Measurements from ENCODE around the gene SUGCT. TPM values are rescaled to one million over a fixed set of nuclear protein-coding genes. Genes with fewer than 3 reads are reported as not detected.
A peak's percentile ranks its signal among the peaks of the same experiment; 100 is the strongest.

The SUGCT gene
- total RNA-seq, 1 donor from 2014 or later, result 9.8 TPM

- no peak for DNase-seq (ENCODE audit: low spot score in 2 of 2)
- Histone ChIP-seq H3K27me3 (no peaks in the 10 kb centered on the region), H3K27ac (no peak overlapping the region), H3K36me3 (no peaks in the 10 kb centered on the region), H3K9me3 (peaks cover 0 to 10% of the 10 kb centered on the region in 2 donors), H3K4me1 (peaks cover 0 to 3% of the 10 kb centered on the region in 2 donors), H3K4me3 (no peak overlapping the region)
- TF ChIP-seq, protein P1, sequence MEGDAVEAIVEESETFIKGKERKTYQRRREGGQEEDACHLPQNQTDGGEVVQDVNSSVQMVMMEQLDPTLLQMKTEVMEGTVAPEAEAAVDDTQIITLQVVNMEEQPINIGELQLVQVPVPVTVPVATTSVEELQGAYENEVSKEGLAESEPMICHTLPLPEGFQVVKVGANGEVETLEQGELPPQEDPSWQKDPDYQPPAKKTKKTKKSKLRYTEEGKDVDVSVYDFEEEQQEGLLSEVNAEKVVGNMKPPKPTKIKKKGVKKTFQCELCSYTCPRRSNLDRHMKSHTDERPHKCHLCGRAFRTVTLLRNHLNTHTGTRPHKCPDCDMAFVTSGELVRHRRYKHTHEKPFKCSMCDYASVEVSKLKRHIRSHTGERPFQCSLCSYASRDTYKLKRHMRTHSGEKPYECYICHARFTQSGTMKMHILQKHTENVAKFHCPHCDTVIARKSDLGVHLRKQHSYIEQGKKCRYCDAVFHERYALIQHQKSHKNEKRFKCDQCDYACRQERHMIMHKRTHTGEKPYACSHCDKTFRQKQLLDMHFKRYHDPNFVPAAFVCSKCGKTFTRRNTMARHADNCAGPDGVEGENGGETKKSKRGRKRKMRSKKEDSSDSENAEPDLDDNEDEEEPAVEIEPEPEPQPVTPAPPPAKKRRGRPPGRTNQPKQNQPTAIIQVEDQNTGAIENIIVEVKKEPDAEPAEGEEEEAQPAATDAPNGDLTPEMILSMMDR (IDR thresholded peaks at IDR 0.05), result no peak
- intact Hi-C loops (cut with DNase I), result no loop called here
Measured at GRCh38 chr7:40507166-40507565, 372.4 kb downstream of the SUGCT start.

DNA sequence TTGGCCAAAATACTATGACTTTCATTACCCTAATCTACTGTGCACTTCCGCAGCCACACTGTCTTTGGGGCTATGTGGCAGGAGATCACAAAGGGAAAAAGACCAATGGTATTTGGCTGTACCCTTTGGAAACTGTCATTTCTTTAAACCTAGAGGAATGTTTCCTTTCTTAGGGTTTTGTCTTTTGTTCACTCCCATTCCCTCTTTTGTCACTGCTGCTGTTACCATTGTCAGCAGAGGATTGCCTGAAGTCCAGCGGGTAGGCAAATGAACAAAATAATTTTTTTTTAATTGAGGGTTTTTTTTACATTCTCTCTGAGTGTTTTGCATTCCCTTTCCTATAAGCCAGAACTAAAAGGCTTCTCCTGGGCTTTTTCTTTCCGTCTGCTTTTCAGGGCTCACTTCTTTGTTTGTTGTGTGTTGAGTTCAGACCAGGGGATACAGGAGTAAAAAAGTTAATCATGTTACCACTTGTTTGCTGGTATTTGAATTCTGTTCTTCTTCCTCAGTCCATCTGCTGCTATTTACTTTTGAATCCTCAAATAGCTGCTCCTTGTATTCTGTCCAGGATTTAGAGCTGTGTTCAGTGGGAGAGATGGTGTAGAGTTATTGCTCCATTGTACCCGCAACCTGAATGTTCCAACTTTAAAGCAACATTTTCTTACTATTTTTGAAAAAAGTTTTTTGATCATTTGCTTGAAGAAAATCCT, 374.6 kb downstream of the SUGCT start:
- peaks cover 0 to 3% of the 10 kb centered on the region in 2 donors for H3K4me1 ChIP-seq
- H3K27ac ChIP-seq, result peak overlapping the region; percentile 70 to 86
- H3K4me3 ChIP-seq, result peak overlapping the region; percentile 47 to 52
- peaks cover 0 to 10% of the 10 kb centered on the region in 2 donors for H3K9me3 ChIP-seq
- TF ChIP-seq, protein P1 (IDR thresholded peaks at IDR 0.05), result no peak
- H3K27me3 ChIP-seq, result no peaks in the 10 kb centered on the region
- H3K36me3 ChIP-seq, result no peaks in the 10 kb centered on the region
- intact Hi-C loops (cut with DNase I), result loop anchor here (2.0 kb wide), 1 partner anchor 41 kb away; no protein-coding TSS in a partner anchor
- DNase-seq (ENCODE audit: low spot score in 2 of 2), result no peak

DNA sequence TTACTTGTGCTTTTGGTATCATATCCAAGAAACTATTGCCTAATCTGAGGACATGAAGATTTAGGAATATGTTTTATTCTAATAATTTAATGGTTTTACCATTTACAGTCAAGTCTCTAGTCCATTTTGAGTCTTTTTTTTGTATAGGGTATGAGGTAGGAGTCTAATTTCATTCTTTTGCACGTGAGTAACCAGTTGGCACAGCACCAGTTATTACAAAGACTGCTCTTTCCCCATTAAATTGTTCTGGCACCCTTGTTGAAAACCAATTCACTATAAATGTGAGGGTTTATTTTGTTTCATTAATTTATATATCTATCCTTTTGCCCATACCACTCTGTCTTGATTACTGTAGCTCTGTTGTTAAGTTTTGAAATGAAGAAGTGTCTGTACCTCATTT, 381.6 kb downstream of the SUGCT start:
- DNase-seq (ENCODE audit: low spot score in 2 of 2), result no peak
- TF ChIP-seq, protein P1 (IDR thresholded peaks at IDR 0.05), result no peak
- Histone ChIP-seq H3K4me3 (no peak overlapping the region), H3K27ac (peak overlapping the region in 1 of 2 donors; percentile 6), H3K27me3 (no peaks in the 10 kb centered on the region), H3K9me3 (no peaks in the 10 kb centered on the region), H3K4me1 (peaks cover 0 to 3% of the 10 kb centered on the region in 2 donors), H3K36me3 (no peaks in the 10 kb centered on the region)
- intact Hi-C loops (cut with DNase I), result loop anchor here (10.0 kb wide), 1 partner anchor 1188 kb away; the partner anchor contains the start of gene INHBA

- TF ChIP-seq, protein P1 (IDR thresholded peaks at IDR 0.05), result no peak
- H3K9me3 ChIP-seq, result no peaks in the 10 kb centered on the region
- no peaks in the 10 kb centered on the region for H3K27me3 ChIP-seq
- intact Hi-C loops (cut with DNase I), result loop anchor here (10.0 kb wide), 1 partner anchor 1186 kb away; the partner anchor contains the start of gene INHBA
- peaks cover 0 to 3% of the 10 kb centered on the region in 2 donors for H3K4me1 ChIP-seq
- no peak overlapping the region for H3K27ac ChIP-seq
- no peak overlapping the region for H3K4me3 ChIP-seq
- no peaks in the 10 kb centered on the region for H3K36me3 ChIP-seq
- no peak for DNase-seq (ENCODE audit: low spot score in 2 of 2)
Measured at GRCh38 chr7:40519009-40519408, 384.2 kb downstream of the SUGCT start.

- Histone ChIP-seq H3K4me1 (peaks cover 0 to 3% of the 10 kb centered on the region in 2 donors), H3K27ac (no peak overlapping the region), H3K36me3 (no peaks in the 10 kb centered on the region), H3K27me3 (no peaks in the 10 kb centered on the region), H3K9me3 (no peaks in the 10 kb centered on the region), H3K4me3 (no peak overlapping the region)
- no peak for DNase-seq (ENCODE audit: low spot score in 2 of 2)
- TF ChIP-seq, protein P1 (IDR thresholded peaks at IDR 0.05), result no peak
- intact Hi-C loops (cut with DNase I), result no loop called here
Measured at GRCh38 chr7:40520986-40521738, 386.4 kb downstream of the SUGCT start.
